ENCODE measurements around the gene MST1.

The MST1 gene

GRCh38 chr3:49638445-49638844, 50.8 kb downstream of the MST1 start:
- DNase-seq (ENCODE audit: low spot score), result peak; percentile 36

GRCh38 chr3:49636883-49637609, 52.2 kb downstream of the MST1 start:
- DNase-seq (ENCODE audit: low spot score), result no peak

More at GRCh38 chr3:49638445-49638844, 50.8 kb downstream of the MST1 start:
- FAIRE-seq, result no peak

DNA sequence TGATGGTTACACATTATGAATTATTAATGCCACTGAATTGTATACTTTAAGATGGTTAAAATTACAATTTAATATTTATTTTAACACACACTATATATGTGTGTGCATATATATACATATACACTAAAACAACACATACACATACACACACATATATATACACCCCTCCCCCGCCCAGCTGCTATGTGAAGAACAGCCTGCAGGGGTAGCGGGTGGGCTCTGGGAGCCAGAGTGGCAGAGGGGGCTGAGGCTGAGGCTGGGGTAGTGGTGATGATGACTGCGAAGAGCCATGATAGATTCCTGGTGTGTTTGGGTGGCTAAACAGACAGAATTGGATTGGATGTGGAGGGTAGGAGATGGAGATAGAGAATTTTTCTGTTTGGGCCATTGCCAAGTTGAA, 54.5 kb downstream of the MST1 start:
- FAIRE-seq (no peak), DNase-seq (ENCODE audit: low spot score) (no peak)

More at GRCh38 chr3:49636883-49637609, 52.2 kb downstream of the MST1 start:
- FAIRE-seq, result no peak
